ENCODE data around the gene EHMT1. TPM values are rescaled to one million over a fixed set of nuclear protein-coding genes. Genes with fewer than 3 reads are reported as not detected.
A peak's percentile ranks its signal among the peaks of the same experiment; 100 is the strongest.

Gene EHMT1
- total and polyA plus RNA-seq, 2 experiments from 2014 or later = 162 to 177 TPM

- Histone ChIP-seq H3K9me2 (ENCODE audit: insufficient read depth) (no peaks in the 10 kb centered on the region), H3K4me3 (no peak overlapping the region), H3K4me1 (ENCODE audit: insufficient read depth) (no peaks in the 10 kb centered on the region), H3K4me2 (no peak overlapping the region), H3K27me3 (ENCODE audit: insufficient read depth) (no peaks in the 10 kb centered on the region), H3F3A (replicated peaks; ENCODE audit: low read depth) (no peaks in the 10 kb centered on the region), H4K20me1 (replicated peaks; ENCODE audit: insufficient read depth) (no peaks in the 10 kb centered on the region), H3K79me2 (replicated peaks; ENCODE audit: insufficient read depth) (no peaks in the 10 kb centered on the region), H3K27ac (ENCODE audit: low read depth) (no peak overlapping the region), H3K36me3 (ENCODE audit: insufficient read depth) (no peaks in the 10 kb centered on the region; the same call in 1 of the 2 replicates), H2AFZ (peak overlapping the region; percentile 47; the same call in 1 of the 2 replicates)
- H3K4me1 Mint-ChIP-seq = no peaks in the 10 kb centered on the region
- TF ChIP-seq, protein P1, sequence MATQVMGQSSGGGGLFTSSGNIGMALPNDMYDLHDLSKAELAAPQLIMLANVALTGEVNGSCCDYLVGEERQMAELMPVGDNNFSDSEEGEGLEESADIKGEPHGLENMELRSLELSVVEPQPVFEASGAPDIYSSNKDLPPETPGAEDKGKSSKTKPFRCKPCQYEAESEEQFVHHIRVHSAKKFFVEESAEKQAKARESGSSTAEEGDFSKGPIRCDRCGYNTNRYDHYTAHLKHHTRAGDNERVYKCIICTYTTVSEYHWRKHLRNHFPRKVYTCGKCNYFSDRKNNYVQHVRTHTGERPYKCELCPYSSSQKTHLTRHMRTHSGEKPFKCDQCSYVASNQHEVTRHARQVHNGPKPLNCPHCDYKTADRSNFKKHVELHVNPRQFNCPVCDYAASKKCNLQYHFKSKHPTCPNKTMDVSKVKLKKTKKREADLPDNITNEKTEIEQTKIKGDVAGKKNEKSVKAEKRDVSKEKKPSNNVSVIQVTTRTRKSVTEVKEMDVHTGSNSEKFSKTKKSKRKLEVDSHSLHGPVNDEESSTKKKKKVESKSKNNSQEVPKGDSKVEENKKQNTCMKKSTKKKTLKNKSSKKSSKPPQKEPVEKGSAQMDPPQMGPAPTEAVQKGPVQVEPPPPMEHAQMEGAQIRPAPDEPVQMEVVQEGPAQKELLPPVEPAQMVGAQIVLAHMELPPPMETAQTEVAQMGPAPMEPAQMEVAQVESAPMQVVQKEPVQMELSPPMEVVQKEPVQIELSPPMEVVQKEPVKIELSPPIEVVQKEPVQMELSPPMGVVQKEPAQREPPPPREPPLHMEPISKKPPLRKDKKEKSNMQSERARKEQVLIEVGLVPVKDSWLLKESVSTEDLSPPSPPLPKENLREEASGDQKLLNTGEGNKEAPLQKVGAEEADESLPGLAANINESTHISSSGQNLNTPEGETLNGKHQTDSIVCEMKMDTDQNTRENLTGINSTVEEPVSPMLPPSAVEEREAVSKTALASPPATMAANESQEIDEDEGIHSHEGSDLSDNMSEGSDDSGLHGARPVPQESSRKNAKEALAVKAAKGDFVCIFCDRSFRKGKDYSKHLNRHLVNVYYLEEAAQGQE (IDR thresholded peaks at IDR 0.05; ENCODE audit: unreplicated experiment) = no peak
- TF ChIP-seq POLR2AphosphoS5 (IDR thresholded peaks at IDR 0.05; ENCODE audit: low read depth) = no peak
- ATAC-seq (no peak; the same call in 2 of the 3 replicates), DNase-seq (ENCODE audit: low spot score) (no peak)
- peaks cover under 1% of the 10 kb centered on the region; the same call in 1 of the 3 replicates for H3K36me3 Mint-ChIP-seq (ENCODE audit: low read depth)
- no peak overlapping the region for H3K4me3 Mint-ChIP-seq
- H3K27ac Mint-ChIP-seq = no peak overlapping the region
- H3K27me3 Mint-ChIP-seq (ENCODE audit: insufficient read depth, low read depth, poor library complexity) = peaks cover 9% of the 10 kb centered on the region
- H3K9me3 Mint-ChIP-seq = peaks cover 14% of the 10 kb centered on the region
These were observed 246.9 kb downstream of the EHMT1 start for GRCh38 chr9:137865581-137866145.

- Histone ChIP-seq H4K20me1 (replicated peaks; ENCODE audit: insufficient read depth) (no peaks in the 10 kb centered on the region), H3K27me3 (ENCODE audit: insufficient read depth) (no peaks in the 10 kb centered on the region), H2AFZ (no peak overlapping the region), H3K4me3 (no peak overlapping the region), H3K36me3 (ENCODE audit: insufficient read depth) (no peaks in the 10 kb centered on the region; the same call in 1 of the 2 replicates), H3K9me2 (ENCODE audit: insufficient read depth) (no peaks in the 10 kb centered on the region), H3K79me2 (replicated peaks; ENCODE audit: insufficient read depth) (no peaks in the 10 kb centered on the region), H3K4me1 (ENCODE audit: insufficient read depth) (no peaks in the 10 kb centered on the region), H3F3A (replicated peaks; ENCODE audit: low read depth) (no peaks in the 10 kb centered on the region), H3K27ac (ENCODE audit: low read depth) (no peak overlapping the region), H3K4me2 (no peak overlapping the region)
- peaks cover 7% of the 10 kb centered on the region; the same call in 2 of the 3 replicates for H3K9me3 Mint-ChIP-seq
- no peak overlapping the region for H3K4me3 Mint-ChIP-seq
- DNase-seq (ENCODE audit: low spot score) = no peak
- no peaks in the 10 kb centered on the region for H3K4me1 Mint-ChIP-seq
- H3K27ac Mint-ChIP-seq = no peak overlapping the region
- H3K36me3 Mint-ChIP-seq (ENCODE audit: low read depth) = no peaks in the 10 kb centered on the region; the same call in 2 of the 3 replicates
- no peak for ATAC-seq
- peaks cover 7% of the 10 kb centered on the region for H3K27me3 Mint-ChIP-seq (ENCODE audit: insufficient read depth, low read depth, poor library complexity)
- TF ChIP-seq CTCF (conservative IDR thresholded peaks at IDR 0.05; ENCODE audit: low read depth in 2 of 2) (no peak), STAT1 (IDR thresholded peaks at IDR 0.05; ENCODE audit: unreplicated experiment) (no peak), ZNF462 (CRISPR knock-in tag; IDR thresholded peaks at IDR 0.05) (no peak)
- TF ChIP-seq, protein P2, sequence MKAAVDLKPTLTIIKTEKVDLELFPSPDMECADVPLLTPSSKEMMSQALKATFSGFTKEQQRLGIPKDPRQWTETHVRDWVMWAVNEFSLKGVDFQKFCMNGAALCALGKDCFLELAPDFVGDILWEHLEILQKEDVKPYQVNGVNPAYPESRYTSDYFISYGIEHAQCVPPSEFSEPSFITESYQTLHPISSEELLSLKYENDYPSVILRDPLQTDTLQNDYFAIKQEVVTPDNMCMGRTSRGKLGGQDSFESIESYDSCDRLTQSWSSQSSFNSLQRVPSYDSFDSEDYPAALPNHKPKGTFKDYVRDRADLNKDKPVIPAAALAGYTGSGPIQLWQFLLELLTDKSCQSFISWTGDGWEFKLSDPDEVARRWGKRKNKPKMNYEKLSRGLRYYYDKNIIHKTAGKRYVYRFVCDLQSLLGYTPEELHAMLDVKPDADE (IDR thresholded peaks at IDR 0.05) = no peak
These were observed 247.7 kb downstream of the EHMT1 start for GRCh38 chr9:137866226-137867141.
